Measurements from ENCODE around the gene USP14. TPM values are rescaled to one million over a fixed set of nuclear protein-coding genes. Genes with fewer than 3 reads are reported as not detected.
A peak's percentile ranks its signal among the peaks of the same experiment; 100 is the strongest.

The USP14 gene
- total and polyA plus RNA-seq, 2 experiments from 2014 or later, result 82.4 to 83.5 TPM

GRCh38 chr18:215448-216010 lies 57.2 kb downstream of the USP14 start (continued):
- TF ChIP-seq, protein P1, sequence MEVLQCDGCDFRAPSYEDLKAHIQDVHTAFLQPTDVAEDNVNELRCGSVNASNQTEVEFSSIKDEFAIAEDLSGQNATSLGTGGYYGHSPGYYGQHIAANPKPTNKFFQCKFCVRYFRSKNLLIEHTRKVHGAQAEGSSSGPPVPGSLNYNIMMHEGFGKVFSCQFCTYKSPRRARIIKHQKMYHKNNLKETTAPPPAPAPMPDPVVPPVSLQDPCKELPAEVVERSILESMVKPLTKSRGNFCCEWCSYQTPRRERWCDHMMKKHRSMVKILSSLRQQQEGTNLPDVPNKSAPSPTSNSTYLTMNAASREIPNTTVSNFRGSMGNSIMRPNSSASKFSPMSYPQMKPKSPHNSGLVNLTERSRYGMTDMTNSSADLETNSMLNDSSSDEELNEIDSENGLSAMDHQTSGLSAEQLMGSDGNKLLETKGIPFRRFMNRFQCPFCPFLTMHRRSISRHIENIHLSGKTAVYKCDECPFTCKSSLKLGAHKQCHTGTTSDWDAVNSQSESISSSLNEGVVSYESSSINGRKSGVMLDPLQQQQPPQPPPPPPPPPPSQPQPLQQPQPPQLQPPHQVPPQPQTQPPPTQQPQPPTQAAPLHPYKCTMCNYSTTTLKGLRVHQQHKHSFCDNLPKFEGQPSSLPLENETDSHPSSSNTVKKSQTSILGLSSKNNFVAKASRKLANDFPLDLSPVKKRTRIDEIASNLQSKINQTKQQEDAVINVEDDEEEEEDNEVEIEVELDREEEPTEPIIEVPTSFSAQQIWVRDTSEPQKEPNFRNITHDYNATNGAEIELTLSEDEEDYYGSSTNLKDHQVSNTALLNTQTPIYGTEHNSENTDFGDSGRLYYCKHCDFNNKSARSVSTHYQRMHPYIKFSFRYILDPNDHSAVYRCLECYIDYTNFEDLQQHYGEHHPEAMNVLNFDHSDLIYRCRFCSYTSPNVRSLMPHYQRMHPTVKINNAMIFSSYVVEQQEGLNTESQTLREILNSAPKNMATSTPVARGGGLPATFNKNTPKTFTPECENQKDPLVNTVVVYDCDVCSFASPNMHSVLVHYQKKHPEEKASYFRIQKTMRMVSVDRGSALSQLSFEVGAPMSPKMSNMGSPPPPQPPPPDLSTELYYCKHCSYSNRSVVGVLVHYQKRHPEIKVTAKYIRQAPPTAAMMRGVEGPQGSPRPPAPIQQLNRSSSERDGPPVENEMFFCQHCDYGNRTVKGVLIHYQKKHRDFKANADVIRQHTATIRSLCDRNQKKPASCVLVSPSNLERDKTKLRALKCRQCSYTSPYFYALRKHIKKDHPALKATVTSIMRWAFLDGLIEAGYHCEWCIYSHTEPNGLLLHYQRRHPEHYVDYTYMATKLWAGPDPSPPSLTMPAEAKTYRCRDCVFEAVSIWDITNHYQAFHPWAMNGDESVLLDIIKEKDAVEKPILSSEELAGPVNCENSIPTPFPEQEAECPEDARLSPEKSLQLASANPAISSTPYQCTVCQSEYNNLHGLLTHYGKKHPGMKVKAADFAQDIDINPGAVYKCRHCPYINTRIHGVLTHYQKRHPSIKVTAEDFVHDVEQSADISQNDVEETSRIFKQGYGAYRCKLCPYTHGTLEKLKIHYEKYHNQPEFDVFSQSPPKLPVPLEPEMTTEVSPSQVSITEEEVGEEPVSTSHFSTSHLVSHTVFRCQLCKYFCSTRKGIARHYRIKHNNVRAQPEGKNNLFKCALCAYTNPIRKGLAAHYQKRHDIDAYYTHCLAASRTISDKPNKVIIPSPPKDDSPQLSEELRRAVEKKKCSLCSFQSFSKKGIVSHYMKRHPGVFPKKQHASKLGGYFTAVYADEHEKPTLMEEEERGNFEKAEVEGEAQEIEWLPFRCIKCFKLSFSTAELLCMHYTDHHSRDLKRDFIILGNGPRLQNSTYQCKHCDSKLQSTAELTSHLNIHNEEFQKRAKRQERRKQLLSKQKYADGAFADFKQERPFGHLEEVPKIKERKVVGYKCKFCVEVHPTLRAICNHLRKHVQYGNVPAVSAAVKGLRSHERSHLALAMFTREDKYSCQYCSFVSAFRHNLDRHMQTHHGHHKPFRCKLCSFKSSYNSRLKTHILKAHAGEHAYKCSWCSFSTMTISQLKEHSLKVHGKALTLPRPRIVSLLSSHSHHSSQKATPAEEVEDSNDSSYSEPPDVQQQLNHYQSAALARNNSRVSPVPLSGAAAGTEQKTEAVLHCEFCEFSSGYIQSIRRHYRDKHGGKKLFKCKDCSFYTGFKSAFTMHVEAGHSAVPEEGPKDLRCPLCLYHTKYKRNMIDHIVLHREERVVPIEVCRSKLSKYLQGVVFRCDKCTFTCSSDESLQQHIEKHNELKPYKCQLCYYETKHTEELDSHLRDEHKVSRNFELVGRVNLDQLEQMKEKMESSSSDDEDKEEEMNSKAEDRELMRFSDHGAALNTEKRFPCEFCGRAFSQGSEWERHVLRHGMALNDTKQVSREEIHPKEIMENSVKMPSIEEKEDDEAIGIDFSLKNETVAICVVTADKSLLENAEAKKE (CRISPR knock-in tag; IDR thresholded peaks at IDR 0.05), result no peak
- TF ChIP-seq JUNB (IDR thresholded peaks at IDR 0.05; ENCODE audit: unreplicated experiment) (no peak), POLR2AphosphoS5 (IDR thresholded peaks at IDR 0.05; ENCODE audit: low read depth) (no peak), CREB1 (CRISPR knock-in tag; IDR thresholded peaks at IDR 0.05; ENCODE audit: low read depth) (no peak), STAT1 (IDR thresholded peaks at IDR 0.05; ENCODE audit: unreplicated experiment) (no peak)

- Histone ChIP-seq H3K27ac (ENCODE audit: low read depth) (no peak overlapping the region), H3K79me2 (replicated peaks; ENCODE audit: insufficient read depth) (no peaks in the 10 kb centered on the region), H3K27me3 (ENCODE audit: insufficient read depth) (no peaks in the 10 kb centered on the region), H3K4me1 (ENCODE audit: insufficient read depth) (no peaks in the 10 kb centered on the region), H3K4me3 (no peak overlapping the region), H3K9me2 (ENCODE audit: insufficient read depth) (no peaks in the 10 kb centered on the region), H3F3A (replicated peaks; ENCODE audit: low read depth) (no peaks in the 10 kb centered on the region), H2AFZ (no peak overlapping the region), H3K36me3 (ENCODE audit: insufficient read depth) (peaks cover 64% of the 10 kb centered on the region), H3K4me2 (no peak overlapping the region), H4K20me1 (replicated peaks; ENCODE audit: insufficient read depth) (no peaks in the 10 kb centered on the region)
- no peak for DNase-seq (ENCODE audit: low spot score)
- Mint-ChIP-seq H3K27ac (0 out of 2 replicates have a peak overlapping the region, but pooled peaks have one; percentile 53), H3K4me1 (no peaks in the 10 kb centered on the region), H3K9me3 (no peaks in the 10 kb centered on the region), H3K36me3 (ENCODE audit: low read depth) (peaks cover 64% of the 10 kb centered on the region), H3K27me3 (ENCODE audit: insufficient read depth, low read depth, poor library complexity) (peaks cover 4% of the 10 kb centered on the region), H3K4me3 (no peak overlapping the region)
- ATAC-seq, result no peak
- TF ChIP-seq ZNF331 (CRISPR knock-in tag; IDR thresholded peaks at IDR 0.05; ENCODE audit: low read depth) (no peak), EZH2 (IDR thresholded peaks at IDR 0.05; ENCODE audit: low read depth, unreplicated experiment) (no peak), ZNF114 (CRISPR knock-in tag; IDR thresholded peaks at IDR 0.05) (no peak), STAT1 (IDR thresholded peaks at IDR 0.05; ENCODE audit: unreplicated experiment) (no peak), POLR2AphosphoS5 (IDR thresholded peaks at IDR 0.05; ENCODE audit: low read depth) (no peak; the same call in 1 of the 2 replicates)
- TF ChIP-seq, protein P2, sequence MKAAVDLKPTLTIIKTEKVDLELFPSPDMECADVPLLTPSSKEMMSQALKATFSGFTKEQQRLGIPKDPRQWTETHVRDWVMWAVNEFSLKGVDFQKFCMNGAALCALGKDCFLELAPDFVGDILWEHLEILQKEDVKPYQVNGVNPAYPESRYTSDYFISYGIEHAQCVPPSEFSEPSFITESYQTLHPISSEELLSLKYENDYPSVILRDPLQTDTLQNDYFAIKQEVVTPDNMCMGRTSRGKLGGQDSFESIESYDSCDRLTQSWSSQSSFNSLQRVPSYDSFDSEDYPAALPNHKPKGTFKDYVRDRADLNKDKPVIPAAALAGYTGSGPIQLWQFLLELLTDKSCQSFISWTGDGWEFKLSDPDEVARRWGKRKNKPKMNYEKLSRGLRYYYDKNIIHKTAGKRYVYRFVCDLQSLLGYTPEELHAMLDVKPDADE (IDR thresholded peaks at IDR 0.05), result no peak
- TF ChIP-seq, protein P3, sequence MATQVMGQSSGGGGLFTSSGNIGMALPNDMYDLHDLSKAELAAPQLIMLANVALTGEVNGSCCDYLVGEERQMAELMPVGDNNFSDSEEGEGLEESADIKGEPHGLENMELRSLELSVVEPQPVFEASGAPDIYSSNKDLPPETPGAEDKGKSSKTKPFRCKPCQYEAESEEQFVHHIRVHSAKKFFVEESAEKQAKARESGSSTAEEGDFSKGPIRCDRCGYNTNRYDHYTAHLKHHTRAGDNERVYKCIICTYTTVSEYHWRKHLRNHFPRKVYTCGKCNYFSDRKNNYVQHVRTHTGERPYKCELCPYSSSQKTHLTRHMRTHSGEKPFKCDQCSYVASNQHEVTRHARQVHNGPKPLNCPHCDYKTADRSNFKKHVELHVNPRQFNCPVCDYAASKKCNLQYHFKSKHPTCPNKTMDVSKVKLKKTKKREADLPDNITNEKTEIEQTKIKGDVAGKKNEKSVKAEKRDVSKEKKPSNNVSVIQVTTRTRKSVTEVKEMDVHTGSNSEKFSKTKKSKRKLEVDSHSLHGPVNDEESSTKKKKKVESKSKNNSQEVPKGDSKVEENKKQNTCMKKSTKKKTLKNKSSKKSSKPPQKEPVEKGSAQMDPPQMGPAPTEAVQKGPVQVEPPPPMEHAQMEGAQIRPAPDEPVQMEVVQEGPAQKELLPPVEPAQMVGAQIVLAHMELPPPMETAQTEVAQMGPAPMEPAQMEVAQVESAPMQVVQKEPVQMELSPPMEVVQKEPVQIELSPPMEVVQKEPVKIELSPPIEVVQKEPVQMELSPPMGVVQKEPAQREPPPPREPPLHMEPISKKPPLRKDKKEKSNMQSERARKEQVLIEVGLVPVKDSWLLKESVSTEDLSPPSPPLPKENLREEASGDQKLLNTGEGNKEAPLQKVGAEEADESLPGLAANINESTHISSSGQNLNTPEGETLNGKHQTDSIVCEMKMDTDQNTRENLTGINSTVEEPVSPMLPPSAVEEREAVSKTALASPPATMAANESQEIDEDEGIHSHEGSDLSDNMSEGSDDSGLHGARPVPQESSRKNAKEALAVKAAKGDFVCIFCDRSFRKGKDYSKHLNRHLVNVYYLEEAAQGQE (IDR thresholded peaks at IDR 0.05; ENCODE audit: unreplicated experiment), result no peak
Measured at GRCh38 chr18:217532-218336, 59.4 kb downstream of the USP14 start.

Measured in GM23338 (cell line).